ENCODE measurements around the gene NQO1. TPM values are rescaled to one million over a fixed set of nuclear protein-coding genes. Genes with fewer than 3 reads are reported as not detected.
A peak's percentile ranks its signal among the peaks of the same experiment; 100 is the strongest.
"Not testable (repeated sequence)": the region's sequence is repeated elsewhere in the genome, so short reads cannot be mapped to it uniquely, and the experiment has no call there.

The NQO1 gene
- total and polyA plus RNA-seq, 8 donors = 1.2 to 7.3 (median 4.9) TPM

DNA sequence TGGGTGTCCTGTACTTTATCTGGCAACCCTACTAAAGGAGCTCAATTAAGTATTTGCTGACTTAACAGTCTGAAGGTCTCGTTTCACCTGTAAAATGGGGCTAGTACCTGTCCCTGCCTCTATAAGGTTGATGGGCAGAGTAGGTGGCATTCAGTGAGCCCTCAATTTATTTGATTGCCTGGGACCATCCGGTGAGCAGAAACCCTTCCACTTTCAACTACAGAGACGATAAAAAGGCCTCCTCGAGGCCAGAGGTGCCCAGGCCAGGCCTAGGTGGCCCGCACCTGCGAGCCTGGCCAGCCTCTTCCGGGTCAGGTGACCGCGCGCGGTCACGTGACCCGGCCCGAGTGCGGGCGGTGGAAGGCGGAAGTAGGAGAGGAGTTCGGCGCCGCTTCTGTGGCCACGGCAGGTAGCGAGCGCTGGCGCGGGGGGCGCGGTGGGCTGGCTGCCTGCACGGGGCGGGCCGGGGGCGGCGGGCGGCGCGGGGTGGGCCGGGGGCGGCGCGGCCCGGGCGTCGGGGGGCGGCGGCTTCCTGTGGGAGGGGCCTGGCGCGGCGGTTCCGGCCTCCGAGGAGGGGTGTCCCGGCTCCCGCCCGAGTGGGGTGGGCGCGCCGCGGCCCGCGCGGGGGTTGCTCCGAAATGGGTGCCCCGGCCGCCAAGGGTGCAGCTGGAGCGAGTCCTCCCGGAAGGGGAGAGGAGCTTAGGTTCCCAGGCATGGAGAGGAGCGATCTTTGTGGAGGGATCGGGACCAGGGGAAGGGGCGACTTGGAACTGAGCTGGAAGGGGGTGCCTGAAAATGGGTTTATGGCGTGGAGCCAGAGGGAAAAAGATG is 35.8 kb upstream of the NQO1 start, which contains the start of gene WWP2:
Gene WWP2, plus strand, starts transcription at position 350 of the 831 bp plus-strand sequence. CDS start 24,679 bp downstream, outside the sequence.
- ATAC-seq (peak; percentile 81 to 90 (median 86)), DNase-seq (peak; percentile 74 to 93 (median 86)), FAIRE-seq (no peak)
- WGBS, 2 donors = 1% methylated on average over 49 to 68 of the region's 68 CpGs
- intact Hi-C loops (cut with DNase I) = no loop called here
- Histone ChIP-seq H3K27ac (peak within 1 kb of the TSS; percentile 64 to 93 (median 84)), H3K4me1 (peaks cover 6 to 19% (median 13%) of the 10 kb centered on the region in 3 donors), H3K4me3 (peak within 1 kb of the TSS; percentile 52 to 90 (median 74)), H3K9me3 (no peaks in the 10 kb centered on the region), H3K36me3 (no peaks in the 10 kb centered on the region), H3K27me3 (no peaks in the 10 kb centered on the region)
- TF ChIP-seq, protein P1, sequence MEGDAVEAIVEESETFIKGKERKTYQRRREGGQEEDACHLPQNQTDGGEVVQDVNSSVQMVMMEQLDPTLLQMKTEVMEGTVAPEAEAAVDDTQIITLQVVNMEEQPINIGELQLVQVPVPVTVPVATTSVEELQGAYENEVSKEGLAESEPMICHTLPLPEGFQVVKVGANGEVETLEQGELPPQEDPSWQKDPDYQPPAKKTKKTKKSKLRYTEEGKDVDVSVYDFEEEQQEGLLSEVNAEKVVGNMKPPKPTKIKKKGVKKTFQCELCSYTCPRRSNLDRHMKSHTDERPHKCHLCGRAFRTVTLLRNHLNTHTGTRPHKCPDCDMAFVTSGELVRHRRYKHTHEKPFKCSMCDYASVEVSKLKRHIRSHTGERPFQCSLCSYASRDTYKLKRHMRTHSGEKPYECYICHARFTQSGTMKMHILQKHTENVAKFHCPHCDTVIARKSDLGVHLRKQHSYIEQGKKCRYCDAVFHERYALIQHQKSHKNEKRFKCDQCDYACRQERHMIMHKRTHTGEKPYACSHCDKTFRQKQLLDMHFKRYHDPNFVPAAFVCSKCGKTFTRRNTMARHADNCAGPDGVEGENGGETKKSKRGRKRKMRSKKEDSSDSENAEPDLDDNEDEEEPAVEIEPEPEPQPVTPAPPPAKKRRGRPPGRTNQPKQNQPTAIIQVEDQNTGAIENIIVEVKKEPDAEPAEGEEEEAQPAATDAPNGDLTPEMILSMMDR (IDR thresholded peaks at IDR 0.05) = no peak

DNA sequence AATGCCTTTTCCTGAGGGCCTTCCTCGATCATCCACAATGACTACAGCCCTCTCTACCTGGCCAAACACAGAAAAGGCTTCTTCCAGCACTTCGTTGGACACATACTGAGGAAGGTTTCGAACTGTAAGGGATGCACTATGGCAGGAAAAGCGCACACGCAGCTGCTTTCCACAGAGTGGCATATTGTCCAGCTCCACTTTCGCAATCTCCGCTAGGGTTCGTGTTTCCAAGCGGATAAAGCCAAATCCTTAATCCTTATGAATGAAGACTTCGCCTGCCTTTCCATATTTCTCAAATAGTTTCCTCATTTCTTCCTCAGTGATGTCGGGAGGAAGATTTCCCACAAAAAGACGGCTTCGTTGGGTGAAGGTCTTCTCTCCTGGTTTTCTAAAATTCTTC is 31.0 kb upstream of the NQO1 start:
- not testable (repeated sequence) for H3K9me3 ChIP-seq, H3K27ac ChIP-seq, FAIRE-seq, H3K4me3 ChIP-seq, ATAC-seq, H3K36me3 ChIP-seq, H3K27me3 ChIP-seq
- intact Hi-C loops (cut with DNase I) = loop anchor here in 2 of 3 donors (10.0 kb wide), 2 partner anchors 53 to 363 kb away; no protein-coding TSS in a partner anchor
- WGBS, 2 donors = 77 to 82% methylated on average over 13 of the region's 13 CpGs
- DNase-seq = peak in 1 of 6 donors; percentile 16
- H3K4me1 ChIP-seq = peaks cover 5 to 11% (median 6%) of the 10 kb centered on the region in 3 donors

DNA sequence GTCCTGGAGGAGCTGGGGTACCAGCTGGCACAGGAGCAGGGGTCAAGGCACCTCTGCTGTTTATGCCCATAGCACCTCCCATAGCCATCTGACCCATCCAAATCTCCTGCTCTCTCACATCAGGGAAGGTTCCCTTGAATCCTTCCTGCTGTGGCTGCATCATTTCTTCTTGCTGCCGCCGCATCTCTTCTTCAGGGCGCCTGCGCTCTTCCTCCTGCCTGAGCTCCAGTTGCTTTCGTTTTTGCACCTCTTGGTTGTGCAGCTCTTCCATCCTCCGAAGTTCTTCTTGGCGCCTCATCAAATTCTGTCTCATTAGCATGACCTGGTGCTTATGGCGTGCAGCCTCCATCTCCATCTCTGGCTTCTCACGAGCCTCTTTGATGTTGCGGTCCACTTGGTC is 30.3 kb upstream of the NQO1 start:
- no peak for DNase-seq
- no peak overlapping the region for H3K27ac ChIP-seq
- WGBS, 2 donors = 84 to 94% methylated on average over 10 of the region's 10 CpGs
- no peak for FAIRE-seq
- H3K27me3 ChIP-seq = no peaks in the 10 kb centered on the region
- no peak overlapping the region for H3K4me3 ChIP-seq
- TF ChIP-seq, protein P1 (IDR thresholded peaks at IDR 0.05) = no peak
- peaks cover 3 to 8% (median 4%) of the 10 kb centered on the region in 3 donors for H3K4me1 ChIP-seq
- intact Hi-C loops (cut with DNase I) = loop anchor here in 2 of 3 donors (10.0 kb wide), 2 partner anchors 52 to 362 kb away; no protein-coding TSS in a partner anchor
- peaks cover 0 to 3% (median 0%) of the 10 kb centered on the region in 3 donors for H3K36me3 ChIP-seq
- no peak for ATAC-seq
- H3K9me3 ChIP-seq = no peaks in the 10 kb centered on the region

DNA sequence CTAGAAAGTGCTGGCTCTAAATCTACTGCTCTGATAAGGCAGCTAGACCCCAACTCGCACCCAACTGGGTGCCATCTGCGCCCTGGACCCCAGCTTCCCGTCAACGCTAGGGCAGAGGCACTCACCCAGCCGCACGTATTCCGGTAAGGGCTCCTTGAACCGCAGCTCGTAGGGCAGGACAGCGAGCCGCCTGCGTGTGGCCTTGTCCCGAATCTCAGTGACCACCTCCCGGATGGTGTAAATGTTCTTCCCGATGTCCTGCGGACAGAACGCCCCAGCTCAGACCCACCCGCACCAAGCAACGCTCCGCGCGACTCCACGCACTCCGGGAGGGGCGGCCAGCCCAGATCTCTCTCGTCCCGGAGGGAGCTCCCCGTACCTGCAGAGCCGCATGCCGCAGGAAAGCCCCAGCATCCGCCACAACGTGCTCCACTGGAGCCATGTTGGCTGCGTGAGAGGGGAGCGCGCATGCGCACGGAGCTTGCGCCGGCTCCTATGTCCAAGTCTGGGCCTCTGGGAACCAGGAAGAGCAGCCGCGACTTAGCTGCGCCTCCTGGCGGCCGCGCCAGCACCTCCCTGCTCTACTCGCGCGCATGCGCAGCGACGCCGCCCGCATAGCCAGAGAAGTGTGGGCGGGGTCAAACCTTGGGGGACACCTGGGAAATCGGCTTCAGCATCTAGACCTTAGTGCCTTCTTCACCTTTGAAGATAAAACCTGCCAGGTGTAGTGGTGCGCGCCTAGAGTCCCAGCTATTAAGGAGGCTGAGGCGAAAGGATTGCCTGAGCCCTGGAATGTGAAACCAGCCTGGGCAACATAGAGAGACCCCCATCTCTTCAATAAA is 28.3 kb upstream of the NQO1 start, which contains the start of gene NOB1:
Gene NOB1, minus strand, starts transcription at position 458 of the 842 bp plus-strand sequence. Its CDS starts 16 bp downstream, at position 442.
- intact Hi-C loops (cut with DNase I) = loop anchor here in 2 of 3 donors (10.0 kb wide), 2 partner anchors 50 to 360 kb away; no protein-coding TSS in a partner anchor
- H3K4me1 ChIP-seq = peaks cover 0 to 5% (median 0%) of the 10 kb centered on the region in 3 donors
- no peaks in the 10 kb centered on the region for H3K9me3 ChIP-seq
- no peaks in the 10 kb centered on the region for H3K27me3 ChIP-seq
- ATAC-seq = peak; percentile 98 to 99 (median 98)
- TF ChIP-seq, protein P1 (IDR thresholded peaks at IDR 0.05) = peak; percentile 91 to 97 (median 95)
- H3K27ac ChIP-seq = peak within 1 kb of the TSS; percentile 34 to 72 (median 42)
- DNase-seq = peak; percentile 95 to 100 (median 98)
- peak within 1 kb of the TSS; percentile 71 to 89 (median 72) for H3K4me3 ChIP-seq
- no peak for FAIRE-seq
- WGBS, 2 donors = 0 to 1% methylated on average over 58 of the region's 58 CpGs
- peaks cover 0 to 15% (median 5%) of the 10 kb centered on the region in 3 donors for H3K36me3 ChIP-seq

DNA sequence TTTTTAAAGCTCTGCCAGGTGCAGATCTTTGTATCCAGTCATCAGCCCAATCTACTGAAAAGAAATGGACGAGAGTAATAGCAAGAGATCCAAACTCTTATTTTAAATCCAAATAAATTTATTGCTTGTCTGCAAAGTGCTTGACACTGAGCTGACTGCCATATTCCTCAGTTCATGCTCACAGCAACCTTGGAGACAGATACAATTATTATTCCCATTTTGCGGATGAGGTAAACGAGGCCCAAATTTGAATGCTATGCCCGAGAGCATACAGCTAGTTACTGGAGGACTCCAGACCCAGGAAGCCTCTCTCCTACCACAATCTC is 27.7 kb upstream of the NQO1 start:
- Histone ChIP-seq H3K27ac (peak overlapping the region in 2 of 4 donors; percentile 43 to 72), H3K36me3 (peaks cover 0 to 20% (median 8%) of the 10 kb centered on the region in 3 donors), H3K4me3 (peak overlapping the region; percentile 71 to 89 (median 72)), H3K9me3 (no peaks in the 10 kb centered on the region), H3K4me1 (peaks cover 0 to 5% (median 0%) of the 10 kb centered on the region in 3 donors), H3K27me3 (no peaks in the 10 kb centered on the region)
- TF ChIP-seq, protein P1 (IDR thresholded peaks at IDR 0.05) = no peak
- intact Hi-C loops (cut with DNase I) = loop anchor here in 2 of 3 donors (10.0 kb wide), 2 partner anchors 49 to 359 kb away; no protein-coding TSS in a partner anchor
- 5 to 11% methylated on average over 4 of the region's 4 CpGs for WGBS, 2 donors
- ATAC-seq (no peak), DNase-seq (no peak), FAIRE-seq (no peak)
